Measurements from ENCODE around the gene ADCYAP1R1.

ADCYAP1R1 gene

DNA sequence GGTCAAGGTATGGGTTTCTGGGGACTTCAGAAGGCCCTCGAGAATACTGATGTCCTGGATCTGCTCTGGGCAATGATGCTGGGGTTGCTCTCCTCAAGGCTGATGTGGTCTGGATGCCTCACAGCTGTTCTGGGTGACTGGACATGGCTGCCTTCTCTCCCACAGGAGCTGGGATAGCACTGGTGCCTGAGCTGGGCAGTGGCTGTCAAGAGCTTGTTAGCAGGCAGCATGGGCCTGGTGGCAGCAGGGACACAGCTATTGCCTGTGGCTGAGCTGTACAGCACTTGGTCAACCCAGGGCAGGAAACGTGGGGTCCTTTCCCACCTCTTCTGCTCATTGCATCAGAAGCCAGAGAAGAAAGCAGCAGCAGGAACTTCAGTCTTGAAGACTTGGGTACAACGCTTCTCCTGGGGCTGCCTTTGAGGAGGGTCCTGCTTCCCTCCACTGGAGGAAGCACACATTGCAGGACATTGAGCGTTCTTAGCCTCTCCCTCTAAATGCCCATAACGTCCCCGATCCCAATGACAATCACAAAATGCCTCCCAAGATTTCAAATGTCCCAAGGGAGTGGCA is 13.0 kb downstream of the ADCYAP1R1 start:
- H3K4me1 ChIP-seq (ENCODE audit: insufficient read depth, low read length), result no peaks in the 10 kb centered on the region
- no peaks in the 10 kb centered on the region for H3K36me3 ChIP-seq (ENCODE audit: insufficient read depth, low read length)
- H3K27me3 ChIP-seq (ENCODE audit: insufficient read depth, low read length), result no peaks in the 10 kb centered on the region
- H3K9me3 ChIP-seq (ENCODE audit: low read length), result no peaks in the 10 kb centered on the region
- no peak overlapping the region for H2AFZ ChIP-seq (ENCODE audit: low read depth, low read length)
- H3K4me3 ChIP-seq (ENCODE audit: low read length), result no peak overlapping the region

DNA sequence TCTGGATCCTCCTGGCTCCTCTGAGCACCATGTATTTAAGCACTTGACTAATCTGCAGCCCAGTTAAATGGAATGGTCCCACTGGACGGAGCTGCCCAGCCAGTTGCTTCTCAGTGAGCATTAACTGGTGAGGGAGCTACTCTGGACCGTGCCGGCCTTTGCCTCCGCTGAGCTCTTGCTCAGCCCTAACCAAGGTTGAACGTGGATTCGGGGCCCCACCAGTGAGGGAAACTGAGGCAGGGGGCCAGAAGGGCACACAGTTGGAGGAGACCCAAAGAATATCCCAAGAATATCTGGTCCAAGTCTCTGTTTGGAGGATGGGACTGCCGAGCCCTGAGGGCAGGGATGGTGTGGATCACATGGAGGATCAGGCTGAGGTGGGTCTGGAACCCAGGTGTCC is 13.7 kb downstream of the ADCYAP1R1 start:
- peaks cover under 1% of the 10 kb centered on the region for H3K4me1 ChIP-seq (ENCODE audit: insufficient read depth, low read length)
- no peak overlapping the region for H3K4me3 ChIP-seq (ENCODE audit: low read length)
- H3K9me3 ChIP-seq (ENCODE audit: low read length), result no peaks in the 10 kb centered on the region
- no peaks in the 10 kb centered on the region for H3K36me3 ChIP-seq (ENCODE audit: insufficient read depth, low read length)
- no peaks in the 10 kb centered on the region for H3K27me3 ChIP-seq (ENCODE audit: insufficient read depth, low read length)
- H2AFZ ChIP-seq (ENCODE audit: low read depth, low read length), result no peak overlapping the region

DNA sequence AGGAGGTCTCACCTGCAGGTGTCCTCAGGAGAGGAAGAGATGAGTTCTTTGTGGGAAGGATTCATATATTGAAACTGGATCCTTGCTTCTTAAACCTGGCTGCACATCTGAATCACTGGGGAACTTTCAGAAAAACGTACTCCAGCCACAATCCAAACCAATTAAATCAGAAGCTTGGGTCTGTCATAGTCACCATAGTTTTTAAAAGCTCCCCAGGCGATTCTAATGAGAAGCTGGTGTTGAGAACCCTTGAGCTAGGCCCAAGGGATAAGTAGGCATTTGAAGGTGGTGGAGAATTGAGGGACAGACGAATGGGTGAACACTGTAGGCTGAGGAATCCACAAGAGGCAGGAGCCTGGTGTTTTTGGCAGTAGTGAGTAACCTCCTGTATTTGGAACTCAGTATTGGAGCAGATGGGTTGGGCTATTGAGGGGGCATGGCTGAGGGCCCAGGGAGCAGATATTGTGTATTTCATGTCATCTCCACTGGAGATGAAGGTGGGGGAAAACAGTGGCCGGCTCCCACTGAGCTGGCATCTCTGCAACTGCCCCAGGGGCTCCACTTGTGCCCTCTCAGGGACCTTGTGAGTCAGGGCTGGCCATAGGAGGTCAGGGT is 14.5 kb downstream of the ADCYAP1R1 start:
- Histone ChIP-seq H2AFZ (ENCODE audit: low read depth, low read length) (no peak overlapping the region), H3K4me1 (ENCODE audit: insufficient read depth, low read length) (peaks cover 4% of the 10 kb centered on the region), H3K9me3 (ENCODE audit: low read length) (no peaks in the 10 kb centered on the region), H3K36me3 (ENCODE audit: insufficient read depth, low read length) (no peaks in the 10 kb centered on the region), H3K4me3 (ENCODE audit: low read length) (no peak overlapping the region), H3K27me3 (ENCODE audit: insufficient read depth, low read length) (no peaks in the 10 kb centered on the region)

DNA sequence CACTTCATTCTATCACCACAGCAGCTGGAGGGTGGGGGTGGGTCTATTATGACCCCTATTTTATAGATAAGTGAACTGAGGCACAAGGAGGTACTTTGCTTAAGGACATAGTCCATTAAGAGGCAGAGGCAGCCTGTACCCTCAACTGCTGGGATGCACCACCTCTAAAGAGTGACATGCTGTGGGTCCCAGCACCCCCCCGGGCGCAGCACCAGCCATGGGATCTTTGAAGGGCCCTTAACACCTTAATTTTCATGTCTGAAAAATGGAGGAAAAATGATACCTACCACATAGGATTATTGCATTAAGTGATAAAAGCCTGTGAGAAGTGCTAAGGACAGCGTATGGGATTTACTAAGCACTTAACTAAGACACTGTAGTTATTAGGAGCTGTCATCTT is 15.4 kb downstream of the ADCYAP1R1 start:
- Histone ChIP-seq H3K4me3 (ENCODE audit: low read length) (no peak overlapping the region), H3K4me1 (ENCODE audit: insufficient read depth, low read length) (peaks cover 4% of the 10 kb centered on the region), H2AFZ (ENCODE audit: low read depth, low read length) (no peak overlapping the region), H3K27me3 (ENCODE audit: insufficient read depth, low read length) (no peaks in the 10 kb centered on the region), H3K9me3 (ENCODE audit: low read length) (no peaks in the 10 kb centered on the region), H3K36me3 (ENCODE audit: insufficient read depth, low read length) (no peaks in the 10 kb centered on the region)

DNA sequence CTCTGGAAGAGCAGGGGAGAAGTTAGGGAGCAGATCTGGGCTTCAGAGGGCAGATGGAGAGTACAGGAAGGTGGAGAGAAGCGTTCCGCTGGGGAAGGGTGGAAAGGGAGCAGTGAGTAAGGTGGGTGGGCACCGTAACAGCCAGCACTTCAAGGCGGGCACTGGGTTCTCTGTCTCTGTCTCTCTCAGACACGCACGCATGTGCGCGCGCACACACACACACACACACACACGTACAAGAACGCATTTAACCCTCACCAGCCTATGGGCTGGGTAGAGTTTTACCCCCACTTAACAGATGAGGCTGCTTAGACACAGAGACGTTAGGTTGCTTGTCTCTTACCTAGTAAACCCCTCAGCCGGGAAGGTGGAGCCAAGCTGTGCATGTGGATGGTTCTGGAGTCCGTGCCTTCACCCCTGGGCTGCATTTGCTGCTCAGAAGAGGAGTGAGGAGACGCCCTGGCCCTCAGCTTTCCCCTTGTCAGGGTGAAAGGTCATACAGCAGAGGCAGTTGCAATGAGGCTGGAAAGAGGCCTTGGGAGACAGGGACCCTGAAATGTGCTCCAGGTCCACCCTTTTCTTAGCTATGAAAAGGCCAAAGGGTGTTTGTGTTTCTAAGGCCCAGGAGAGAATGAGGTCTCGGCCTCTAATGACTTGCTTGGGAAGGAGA is 16.0 kb downstream of the ADCYAP1R1 start:
- peaks cover 4% of the 10 kb centered on the region for H3K4me1 ChIP-seq (ENCODE audit: insufficient read depth, low read length)
- H2AFZ ChIP-seq (ENCODE audit: low read depth, low read length), result no peak overlapping the region
- no peak overlapping the region for H3K4me3 ChIP-seq (ENCODE audit: low read length)
- H3K27me3 ChIP-seq (ENCODE audit: insufficient read depth, low read length), result no peaks in the 10 kb centered on the region
- H3K36me3 ChIP-seq (ENCODE audit: insufficient read depth, low read length), result no peaks in the 10 kb centered on the region
- H3K9me3 ChIP-seq (ENCODE audit: low read length), result no peaks in the 10 kb centered on the region

DNA sequence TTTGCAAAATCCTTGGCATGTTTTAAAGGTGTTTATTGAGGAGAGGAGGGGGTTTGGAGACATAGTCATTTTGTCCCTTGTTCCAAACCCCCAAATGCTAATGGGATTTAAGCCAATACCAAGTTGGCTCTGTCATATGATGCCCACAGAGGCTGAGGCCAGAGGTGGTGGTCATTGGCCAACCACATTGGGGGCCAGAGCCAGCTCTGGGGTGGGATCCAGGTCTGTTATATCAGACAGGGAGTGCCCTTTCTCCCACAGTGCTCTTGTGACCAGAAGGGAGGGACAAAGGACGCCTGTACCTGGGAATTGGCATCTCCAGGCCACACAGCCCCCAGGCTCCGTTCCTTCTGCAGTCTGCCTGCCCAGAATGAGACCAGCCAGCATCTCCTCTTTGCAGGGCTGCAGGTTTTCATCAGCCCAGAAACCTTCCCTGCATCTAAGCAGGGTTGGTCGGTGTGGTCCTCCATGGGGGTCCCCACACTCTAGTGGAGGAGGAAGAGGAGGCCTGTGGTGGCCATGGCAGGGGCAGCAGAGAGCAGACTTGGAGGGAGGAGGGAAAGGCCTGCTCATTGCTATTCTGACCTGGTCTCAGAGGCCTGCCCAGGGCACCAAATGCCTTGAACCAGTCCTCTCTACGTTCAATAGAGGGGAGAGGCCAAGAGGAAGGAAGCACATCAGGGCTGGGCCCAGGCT is 17.9 kb downstream of the ADCYAP1R1 start:
- no peaks in the 10 kb centered on the region for H3K36me3 ChIP-seq (ENCODE audit: insufficient read depth, low read length)
- no peaks in the 10 kb centered on the region for H3K9me3 ChIP-seq (ENCODE audit: low read length)
- peaks cover 4% of the 10 kb centered on the region for H3K4me1 ChIP-seq (ENCODE audit: insufficient read depth, low read length)
- no peaks in the 10 kb centered on the region for H3K27me3 ChIP-seq (ENCODE audit: insufficient read depth, low read length)
- H2AFZ ChIP-seq (ENCODE audit: low read depth, low read length), result no peak overlapping the region
- H3K4me3 ChIP-seq (ENCODE audit: low read length), result no peak overlapping the region

DNA sequence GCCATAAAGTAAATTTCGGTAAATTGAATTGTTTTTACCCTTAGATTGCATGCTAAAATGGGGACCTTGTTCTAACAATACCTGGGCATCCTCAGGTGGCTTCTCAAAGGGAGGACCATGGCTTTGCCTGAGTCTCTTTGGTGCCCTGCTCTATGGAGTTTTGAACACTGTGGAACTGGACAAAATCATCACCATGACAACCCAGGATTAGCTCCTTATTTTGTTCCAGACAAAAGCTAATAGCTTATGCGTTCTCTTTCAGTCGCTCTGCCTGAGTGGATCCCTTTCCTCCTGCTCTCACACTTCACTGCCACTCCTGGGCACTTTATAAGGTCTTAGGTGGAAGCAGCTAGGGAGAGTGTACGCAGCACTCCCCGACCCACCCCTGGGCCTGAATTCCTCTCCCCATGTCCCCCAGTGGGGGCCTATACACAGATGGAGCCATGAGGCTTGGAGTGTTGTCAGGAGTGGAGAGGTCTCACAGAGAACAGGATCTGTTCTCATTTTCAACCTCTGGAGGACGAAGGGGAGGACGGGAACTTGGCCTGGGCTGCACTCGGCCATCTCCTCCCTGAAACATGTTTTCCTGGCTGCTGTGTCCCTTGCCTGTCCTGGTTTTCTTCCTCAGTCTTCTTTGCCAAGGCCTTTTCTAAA is 19.0 kb downstream of the ADCYAP1R1 start:
- Histone ChIP-seq H3K4me3 (ENCODE audit: low read length) (no peak overlapping the region), H3K36me3 (ENCODE audit: insufficient read depth, low read length) (no peaks in the 10 kb centered on the region), H2AFZ (ENCODE audit: low read depth, low read length) (no peak overlapping the region), H3K4me1 (ENCODE audit: insufficient read depth, low read length) (peaks cover 4% of the 10 kb centered on the region), H3K9me3 (ENCODE audit: low read length) (no peaks in the 10 kb centered on the region), H3K27me3 (ENCODE audit: insufficient read depth, low read length) (no peaks in the 10 kb centered on the region)

DNA sequence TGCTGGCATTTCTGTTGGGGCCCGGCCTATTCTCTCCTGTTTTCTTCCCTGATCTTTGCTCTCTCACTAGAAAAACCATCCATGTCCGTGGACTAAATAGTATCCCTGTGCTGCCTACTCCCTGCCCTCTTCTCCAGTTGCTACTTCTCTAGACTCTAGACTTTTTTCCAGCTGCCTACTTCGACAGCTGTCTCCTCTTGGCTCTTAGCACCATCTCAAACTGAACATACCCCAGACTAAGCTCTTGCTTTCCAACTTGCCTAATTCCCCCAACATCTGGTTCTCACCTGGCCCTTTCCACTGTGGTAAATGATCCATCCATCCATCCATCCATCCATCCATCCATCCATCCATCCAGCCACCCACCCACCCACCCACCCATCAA is 19.5 kb downstream of the ADCYAP1R1 start:
- H3K27me3 ChIP-seq (ENCODE audit: insufficient read depth, low read length), result no peaks in the 10 kb centered on the region
- no peak overlapping the region for H2AFZ ChIP-seq (ENCODE audit: low read depth, low read length)
- H3K36me3 ChIP-seq (ENCODE audit: insufficient read depth, low read length), result no peaks in the 10 kb centered on the region
- no peaks in the 10 kb centered on the region for H3K9me3 ChIP-seq (ENCODE audit: low read length)
- H3K4me3 ChIP-seq (ENCODE audit: low read length), result no peak overlapping the region
- peaks cover 4% of the 10 kb centered on the region for H3K4me1 ChIP-seq (ENCODE audit: insufficient read depth, low read length)

DNA sequence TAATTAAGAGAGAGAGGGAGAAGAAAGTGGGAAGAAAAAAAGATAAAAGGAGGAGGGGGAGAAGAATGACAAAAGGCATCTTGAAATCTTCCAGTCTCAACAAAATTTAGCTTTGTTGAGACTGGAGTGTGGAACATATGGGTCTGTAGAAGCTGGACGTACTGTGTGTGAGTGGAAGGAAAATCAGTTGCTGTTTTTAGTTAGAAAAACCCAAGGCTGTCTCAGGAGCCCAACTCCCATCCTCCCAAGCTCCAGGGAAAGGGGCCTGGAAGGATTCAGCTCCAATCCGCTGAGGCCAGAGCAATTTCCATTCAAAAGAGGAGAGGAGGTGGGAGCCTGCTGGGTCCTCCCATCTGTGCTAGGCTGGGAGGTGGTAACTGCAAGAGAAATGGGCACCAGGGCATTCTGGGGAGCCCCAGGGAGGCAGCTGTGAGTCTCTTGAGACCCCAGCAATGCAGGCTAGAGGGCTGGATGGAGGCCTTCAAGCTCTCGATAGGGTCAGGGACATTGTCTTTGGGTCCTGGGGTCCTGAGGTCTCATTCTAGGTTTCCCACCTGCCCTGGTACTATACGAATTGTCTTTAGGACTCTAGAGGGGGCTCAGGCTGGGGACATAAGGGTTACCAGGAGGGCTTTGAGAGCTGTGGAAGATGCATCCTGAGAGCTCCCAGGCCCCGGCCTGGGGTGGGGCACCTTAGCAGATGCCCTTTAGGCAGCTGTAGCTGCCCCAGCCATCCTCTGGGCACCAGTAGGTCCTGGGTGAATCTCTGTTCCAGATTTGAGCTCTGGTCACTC is 21.4 kb downstream of the ADCYAP1R1 start:
- Histone ChIP-seq H2AFZ (ENCODE audit: low read depth, low read length) (no peak overlapping the region), H3K4me3 (ENCODE audit: low read length) (no peak overlapping the region), H3K4me1 (ENCODE audit: insufficient read depth, low read length) (peaks cover 4% of the 10 kb centered on the region), H3K9me3 (ENCODE audit: low read length) (no peaks in the 10 kb centered on the region), H3K36me3 (ENCODE audit: insufficient read depth, low read length) (no peaks in the 10 kb centered on the region), H3K27me3 (ENCODE audit: insufficient read depth, low read length) (no peaks in the 10 kb centered on the region)

DNA sequence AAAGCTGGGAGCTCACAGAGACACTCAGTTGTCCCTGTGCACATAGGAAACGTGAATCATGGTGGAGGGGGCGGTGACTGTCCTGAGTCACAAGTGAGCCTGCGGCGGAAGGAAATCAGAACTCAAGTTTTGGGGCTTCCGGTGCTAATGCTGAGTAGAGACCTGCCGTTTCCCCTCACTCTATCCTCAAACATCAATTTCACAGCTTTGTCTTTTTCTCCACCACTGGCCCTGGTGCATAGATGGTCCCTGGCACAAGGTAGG is 21.9 kb downstream of the ADCYAP1R1 start:
- H3K36me3 ChIP-seq (ENCODE audit: insufficient read depth, low read length), result no peaks in the 10 kb centered on the region
- H3K4me1 ChIP-seq (ENCODE audit: insufficient read depth, low read length), result peaks cover 4% of the 10 kb centered on the region
- H3K27me3 ChIP-seq (ENCODE audit: insufficient read depth, low read length), result no peaks in the 10 kb centered on the region
- no peak overlapping the region for H3K4me3 ChIP-seq (ENCODE audit: low read length)
- H3K9me3 ChIP-seq (ENCODE audit: low read length), result no peaks in the 10 kb centered on the region
- H2AFZ ChIP-seq (ENCODE audit: low read depth, low read length), result no peak overlapping the region

DNA sequence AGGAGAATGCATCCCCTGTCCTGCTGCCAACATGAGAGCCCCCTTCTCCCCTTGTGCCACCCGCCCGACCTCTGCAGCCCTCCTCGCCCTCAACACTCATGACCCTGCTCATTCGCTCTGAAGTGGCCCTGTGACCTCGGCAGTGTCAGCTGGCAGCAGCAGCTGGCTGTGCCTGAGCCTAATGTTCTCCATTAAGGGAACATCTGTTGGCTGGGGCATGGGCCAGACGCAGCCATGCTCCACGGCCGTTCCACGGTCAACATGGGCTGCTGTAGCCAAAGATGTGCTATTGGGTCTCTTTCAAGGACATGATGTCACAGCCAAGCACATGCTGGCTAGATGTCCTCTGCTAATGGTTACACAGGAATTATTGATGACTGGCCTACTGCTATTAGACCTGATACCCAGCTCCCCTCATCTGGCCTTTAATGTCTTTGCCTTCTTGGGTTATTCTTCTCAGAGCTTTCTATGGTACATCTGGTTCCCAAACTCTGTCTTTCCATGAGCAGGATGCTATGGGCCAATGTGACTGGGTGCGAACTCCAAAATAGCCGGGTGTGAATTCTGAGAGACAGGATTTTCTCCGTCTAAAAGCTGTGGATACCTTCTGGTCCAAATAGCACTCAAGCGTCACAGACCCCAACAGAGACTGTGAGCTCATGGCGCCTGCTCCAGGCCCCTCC is 22.4 kb downstream of the ADCYAP1R1 start:
- Histone ChIP-seq H3K27me3 (ENCODE audit: insufficient read depth, low read length) (no peaks in the 10 kb centered on the region), H3K9me3 (ENCODE audit: low read length) (no peaks in the 10 kb centered on the region), H3K4me1 (ENCODE audit: insufficient read depth, low read length) (peaks cover 4% of the 10 kb centered on the region), H2AFZ (ENCODE audit: low read depth, low read length) (no peak overlapping the region), H3K4me3 (ENCODE audit: low read length) (no peak overlapping the region), H3K36me3 (ENCODE audit: insufficient read depth, low read length) (no peaks in the 10 kb centered on the region)

DNA sequence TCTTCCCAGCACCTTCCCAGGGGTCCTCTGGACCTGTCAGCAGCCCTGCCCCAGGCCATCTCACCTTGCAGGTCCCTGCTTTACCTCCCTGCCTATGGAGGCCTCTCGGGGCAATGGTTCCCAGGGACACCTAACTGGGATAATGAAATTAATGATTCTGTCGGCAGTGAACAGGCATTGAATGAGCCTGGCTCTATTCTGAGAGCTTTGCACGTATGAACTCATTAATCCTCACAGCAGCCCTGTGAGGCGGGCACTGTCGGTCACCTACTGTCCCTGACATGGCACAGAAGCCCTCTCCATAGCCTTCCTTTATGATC is 22.9 kb downstream of the ADCYAP1R1 start:
- Histone ChIP-seq H3K4me3 (ENCODE audit: low read length) (no peak overlapping the region), H3K36me3 (ENCODE audit: insufficient read depth, low read length) (no peaks in the 10 kb centered on the region), H3K27me3 (ENCODE audit: insufficient read depth, low read length) (no peaks in the 10 kb centered on the region), H3K9me3 (ENCODE audit: low read length) (no peaks in the 10 kb centered on the region), H3K4me1 (ENCODE audit: insufficient read depth, low read length) (peaks cover 4% of the 10 kb centered on the region), H2AFZ (ENCODE audit: low read depth, low read length) (no peak overlapping the region)
